Keratinocyte (primary cell): Measurements from ENCODE around the gene ZBTB45. TPM values are rescaled to one million over a fixed set of nuclear protein-coding genes. Genes with fewer than 3 reads are reported as not detected.

ENCODE experiments used
- DNase-seq: peaks from one replicate; pipeline ENCODE4 v3.0.0-alpha.2; 2011; ENCODE audit warnings: low read depth, missing footprints, low spot score
- FAIRE-seq: peaks from 2 replicates; lab custom pipeline; 2011; peaks lifted over from hg19 to GRCh38; lab: Jason Lieb, UNC
- H2AFZ ChIP-seq: 2 replicates; pipeline ENCODE4 v1.6.0; 2012; ENCODE audit warnings: low read length, control low read depth, inconsistent platforms; ENCODE audit not compliant: control insufficient read depth
- H3K27ac ChIP-seq: 2 replicates; pipeline ENCODE4 v1.5.1; 2011; ENCODE audit warnings: low read length; ENCODE audit not compliant: control insufficient read depth, insufficient read depth
- H3K27me3 ChIP-seq: 3 replicates; pipeline ENCODE4 v1.6.0; 2011; ENCODE audit warnings: low read length; ENCODE audit not compliant: control insufficient read depth, insufficient read depth; ENCODE audit errors: extremely low read depth
- H3K36me3 ChIP-seq, 2 experiments: 2 replicates in 1 of 2; 3 replicates in 1 of 2; pipeline ENCODE4 v1.5.1; 2011; ENCODE audit warnings: low read length in 2 of 2, mild to moderate bottlenecking in 1 of 2; ENCODE audit not compliant: control insufficient read depth in 2 of 2, insufficient read depth in 2 of 2; ENCODE audit errors: extremely low read depth in 1 of 2
- H3K4me1 ChIP-seq: 3 replicates; pipeline ENCODE4 v1.5.1; 2011; ENCODE audit warnings: low read length; ENCODE audit not compliant: control insufficient read depth, insufficient read depth; ENCODE audit errors: extremely low read depth
- H3K4me2 ChIP-seq: 3 replicates; pipeline ENCODE4 v1.6.0; 2011; ENCODE audit warnings: low read depth, low read length; ENCODE audit not compliant: control insufficient read depth, insufficient read depth; ENCODE audit errors: extremely low read depth
- H3K4me3 ChIP-seq, 3 experiments: fragments of 200-600 bp in 1 of 3; sonication (generic) in 1 of 3; 2 replicates in 2 of 3; 3 replicates in 1 of 3; pipeline ENCODE4 v1.5.1; 2011 to 2016; ENCODE audit warnings: low read length in 3 of 3, mild to moderate bottlenecking in 3 of 3, control low read depth in 2 of 3, inconsistent platforms in 1 of 3, low read depth in 1 of 3, mixed read lengths in 1 of 3, mixed run types in 1 of 3, moderate library complexity in 1 of 3; ENCODE audit not compliant: control insufficient read depth in 2 of 3, insufficient read depth in 2 of 3; ENCODE audit errors: extremely low read depth in 1 of 3
- H3K79me2 ChIP-seq: 2 replicates; pipeline ENCODE4 v1.6.0; 2012; ENCODE audit warnings: low read length; ENCODE audit not compliant: control insufficient read depth, insufficient read depth
- H3K9ac ChIP-seq: 3 replicates; pipeline ENCODE4 v1.6.0; 2011; ENCODE audit warnings: low read length; ENCODE audit not compliant: control insufficient read depth, insufficient read depth; ENCODE audit errors: extremely low read depth
- H3K9me1 ChIP-seq: 3 replicates; pipeline ENCODE4 v1.6.0; 2011; ENCODE audit warnings: low read length; ENCODE audit not compliant: control insufficient read depth, insufficient read depth; ENCODE audit errors: extremely low read depth
- H3K9me3 ChIP-seq: 2 replicates; pipeline ENCODE4 v1.5.1; 2012; ENCODE audit warnings: low read depth, low read length; ENCODE audit not compliant: control insufficient read depth
- H4K20me1 ChIP-seq: 3 replicates; pipeline ENCODE4 v1.6.0; 2011; ENCODE audit warnings: low read length; ENCODE audit not compliant: control insufficient read depth, insufficient read depth; ENCODE audit errors: extremely low read depth
- EZH2 ChIP-seq: IDR thresholded peaks from one replicate; pipeline ENCODE4 v1.6.1; 2012; ENCODE audit warnings: inconsistent platforms, mild to moderate bottlenecking, low read length, moderate library complexity
- dilution Hi-C: fragments of 300-500 bp; cut with MboI; formaldehyde crosslinking; loops from one replicate; pipeline ENCODE4 v1.7.0; 2020; ENCODE audit warnings: low sequenced_read_pairs; ENCODE audit not compliant: extremely low pct_ligation_motif_present
- polyA plus RNA-seq, 5 experiments: library from polyadenylated mRNA; depleted of rRNA in 3 of 5; stranded (reverse) in 3 of 5; stranded (forward) in 1 of 5; unstranded in 1 of 5; fragments of >200 nt; gene quantifications; 1 replicate in 1 of 5; 2 replicates in 3 of 5; 3 replicates in 1 of 5; pipeline versions ENCODE4 v1.2.1 to v1.2.3, GENCODE V29; 2011 to 2012; ENCODE audit warnings: missing spikeins in 2 of 5, low read depth in 1 of 5, low replicate concordance in 1 of 5
- TF ChIP-seq, protein P1 (sequence below), 3 experiments: IDR thresholded peaks in 1 of 3; conservative IDR thresholded peaks in 1 of 3; optimal IDR thresholded peaks in 1 of 3; 2 replicates in 2 of 3; 3 replicates in 1 of 3; pipeline versions ENCODE3 to v1.5.1; 2011; ENCODE audit warnings: low read length in 3 of 3, mild to moderate bottlenecking in 3 of 3, moderate library complexity in 2 of 3, control low read depth in 1 of 3, inconsistent platforms in 1 of 3; ENCODE audit not compliant: insufficient read depth in 2 of 3; ENCODE audit errors: extremely low read depth in 1 of 3

Gene ZBTB45
- polyA plus RNA-seq, 1 donor (not counting 4 experiments of a cell fraction or from before 2014, with no cell fraction given) = 3.1 TPM

DNA sequence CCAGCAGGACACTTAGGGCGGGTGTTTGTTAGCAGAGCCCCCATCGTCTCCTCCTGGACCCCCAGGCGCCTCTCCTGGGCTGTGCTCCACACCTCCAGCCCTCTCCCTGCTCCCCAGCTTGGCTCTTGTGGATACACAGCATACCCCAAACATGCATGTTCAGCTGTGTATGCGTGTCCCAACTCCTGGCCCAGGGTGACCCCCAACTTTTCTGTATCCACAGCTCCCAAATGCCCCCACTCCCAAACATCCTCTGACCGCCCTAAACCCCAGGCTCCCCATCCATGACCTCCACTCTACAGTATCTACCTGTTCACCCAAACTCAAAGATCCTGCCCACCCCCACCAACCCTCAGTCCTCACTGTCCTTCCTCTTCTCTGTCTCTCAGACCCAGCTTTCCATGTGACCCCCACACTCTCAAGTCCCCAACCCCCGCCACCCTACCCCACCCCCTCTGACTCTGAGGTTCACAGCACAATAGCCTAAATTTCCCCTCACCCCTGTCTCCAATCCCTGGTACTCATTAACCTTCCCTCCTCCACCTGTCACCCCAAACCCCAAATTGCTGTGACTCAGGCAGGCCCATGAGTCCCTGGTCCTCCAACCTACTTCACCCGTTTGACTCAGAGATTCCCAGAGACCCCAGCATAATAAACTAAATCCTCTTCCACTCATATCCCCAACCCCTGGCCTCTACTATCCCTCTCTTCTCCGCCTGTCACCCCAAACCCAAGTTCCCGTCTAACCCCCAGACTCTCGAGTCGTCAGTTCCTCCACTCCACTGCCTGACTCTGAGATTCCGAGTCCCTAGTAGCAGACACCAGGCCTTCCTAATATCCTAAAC, 37.8 kb upstream of the ZBTB45 start:
- H2AFZ ChIP-seq = no peak overlapping the region
- FAIRE-seq (no peak), DNase-seq (no peak)
- dilution Hi-C loops = no loop called here
- no peaks in the 10 kb centered on the region for H3K9me3 ChIP-seq
- peak overlapping the region; percentile 98 for H3K9ac ChIP-seq
- peak overlapping the region; percentile 95 for H3K4me2 ChIP-seq
- peak overlapping the region; percentile 93 to 98 (median 95) for H3K4me3 ChIP-seq
- H3K36me3 ChIP-seq = peaks cover 17% of the 10 kb centered on the region in 2 experiments
- no peaks in the 10 kb centered on the region for H4K20me1 ChIP-seq
- no peak for TF ChIP-seq EZH2
- TF ChIP-seq, protein P1, sequence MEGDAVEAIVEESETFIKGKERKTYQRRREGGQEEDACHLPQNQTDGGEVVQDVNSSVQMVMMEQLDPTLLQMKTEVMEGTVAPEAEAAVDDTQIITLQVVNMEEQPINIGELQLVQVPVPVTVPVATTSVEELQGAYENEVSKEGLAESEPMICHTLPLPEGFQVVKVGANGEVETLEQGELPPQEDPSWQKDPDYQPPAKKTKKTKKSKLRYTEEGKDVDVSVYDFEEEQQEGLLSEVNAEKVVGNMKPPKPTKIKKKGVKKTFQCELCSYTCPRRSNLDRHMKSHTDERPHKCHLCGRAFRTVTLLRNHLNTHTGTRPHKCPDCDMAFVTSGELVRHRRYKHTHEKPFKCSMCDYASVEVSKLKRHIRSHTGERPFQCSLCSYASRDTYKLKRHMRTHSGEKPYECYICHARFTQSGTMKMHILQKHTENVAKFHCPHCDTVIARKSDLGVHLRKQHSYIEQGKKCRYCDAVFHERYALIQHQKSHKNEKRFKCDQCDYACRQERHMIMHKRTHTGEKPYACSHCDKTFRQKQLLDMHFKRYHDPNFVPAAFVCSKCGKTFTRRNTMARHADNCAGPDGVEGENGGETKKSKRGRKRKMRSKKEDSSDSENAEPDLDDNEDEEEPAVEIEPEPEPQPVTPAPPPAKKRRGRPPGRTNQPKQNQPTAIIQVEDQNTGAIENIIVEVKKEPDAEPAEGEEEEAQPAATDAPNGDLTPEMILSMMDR (optimal IDR thresholded peaks at IDR 0.05 in 1 of 3, IDR thresholded peaks at IDR 0.05 in 1 of 3, conservative IDR thresholded peaks at IDR 0.05 in 1 of 3; ENCODE audit: extremely low read depth in 1 of 3, insufficient read depth in 2 of 3, low read length in 3 of 3) = no peak
- peaks cover 42% of the 10 kb centered on the region for H3K4me1 ChIP-seq
- H3K9me1 ChIP-seq = no peaks in the 10 kb centered on the region
- H3K27me3 ChIP-seq = no peaks in the 10 kb centered on the region
- peak overlapping the region; percentile 86 for H3K27ac ChIP-seq
- peaks cover 42% of the 10 kb centered on the region for H3K79me2 ChIP-seq

DNA sequence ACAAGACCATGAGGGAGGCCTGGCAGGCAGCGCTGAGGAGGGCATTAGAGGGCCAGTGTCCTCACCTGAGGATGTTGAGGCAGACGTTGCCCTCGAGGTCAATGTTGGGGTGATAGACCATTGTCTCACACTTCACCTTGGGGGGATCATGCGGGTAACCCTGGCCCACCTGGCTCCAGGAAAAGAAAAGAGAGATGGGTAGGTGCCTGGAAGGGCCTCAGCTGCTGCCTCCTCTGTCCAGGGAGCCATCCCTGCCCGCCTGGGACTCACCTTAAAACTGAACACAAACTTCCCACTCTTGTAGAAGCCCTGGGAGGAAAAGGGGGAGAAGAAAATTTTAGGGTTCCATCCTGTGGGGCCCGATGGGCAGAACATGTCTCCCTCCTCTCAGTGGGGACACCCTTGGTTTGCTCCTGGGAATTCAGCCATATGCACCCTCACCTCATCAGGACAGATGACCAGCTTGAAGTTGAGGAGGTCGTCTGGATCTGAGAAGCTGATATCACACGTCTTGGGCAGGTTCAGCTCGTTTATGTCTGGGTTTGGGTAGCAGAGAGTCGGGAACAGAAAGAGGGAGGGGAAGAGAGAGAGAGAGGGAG, 37.1 kb upstream of the ZBTB45 start:
- Histone ChIP-seq H3K79me2 (peaks cover 42% of the 10 kb centered on the region), H2AFZ (no peak overlapping the region), H3K36me3 (peaks cover 19 to 20% of the 10 kb centered on the region in 2 experiments), H3K4me1 (peaks cover 35% of the 10 kb centered on the region), H3K9me3 (no peaks in the 10 kb centered on the region), H3K9me1 (no peaks in the 10 kb centered on the region), H4K20me1 (no peaks in the 10 kb centered on the region), H3K27ac (peak overlapping the region; percentile 86), H3K4me3 (peak overlapping the region; percentile 93 to 98 (median 95)), H3K27me3 (no peaks in the 10 kb centered on the region), H3K4me2 (peak overlapping the region; percentile 95), H3K9ac (peak overlapping the region; percentile 98)
- DNase-seq (no peak), FAIRE-seq (no peak)
- dilution Hi-C loops = no loop called here
- TF ChIP-seq, protein P1 (optimal IDR thresholded peaks at IDR 0.05 in 1 of 3, IDR thresholded peaks at IDR 0.05 in 1 of 3, conservative IDR thresholded peaks at IDR 0.05 in 1 of 3; ENCODE audit: extremely low read depth in 1 of 3, insufficient read depth in 2 of 3, low read length in 3 of 3) = no peak
- no peak for TF ChIP-seq EZH2
